LHCN-M2 (cell line): Measurements from ENCODE around the gene KSR2. TPM values are rescaled to one million over a fixed set of nuclear protein-coding genes. Genes with fewer than 3 reads are reported as not detected.

Source experiments
- DNase-seq: peaks from one replicate; pipeline ENCODE4 v3.0.0-alpha.2; 2012; ENCODE audit warnings: low read depth
- total RNA-seq: library from RNA; depleted of rRNA; stranded (reverse); fragments of >200 nt; gene quantifications from 2 replicates; pipeline ENCODE4 v1.2.3, GENCODE V29; 2014

The KSR2 gene
- total RNA-seq, 1 experiment from 2014 or later, result under 0.01 TPM

- DNase-seq, result no peak
Observed at GRCh38 chr12:117466677-117467362, 502.0 kb downstream of the KSR2 start.

DNA sequence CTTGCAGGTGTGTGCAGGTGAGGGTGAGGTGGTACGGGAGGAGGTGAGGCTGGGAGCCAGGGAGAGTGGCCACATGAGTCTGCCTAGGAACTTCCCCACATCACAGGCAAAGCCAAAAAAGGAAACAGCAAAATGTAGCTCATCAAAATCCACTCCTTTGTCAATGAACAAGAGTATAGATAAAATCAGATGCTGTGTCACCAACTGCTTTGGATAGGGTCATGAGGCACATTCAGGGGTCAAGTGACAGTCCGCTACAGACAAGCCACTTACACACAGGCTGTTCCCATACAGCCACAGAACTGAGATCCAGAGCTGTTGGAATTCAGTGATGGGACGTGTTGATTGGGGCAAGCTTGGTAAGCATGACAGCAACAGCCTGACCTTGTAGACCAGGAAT, 507.1 kb downstream of the KSR2 start:
- no peak for DNase-seq

GRCh38 chr12:117459229-117459628, 509.6 kb downstream of the KSR2 start:
- no peak for DNase-seq

- DNase-seq, result no peak
Observed at GRCh38 chr12:117457189-117457588, 511.6 kb downstream of the KSR2 start.

DNA sequence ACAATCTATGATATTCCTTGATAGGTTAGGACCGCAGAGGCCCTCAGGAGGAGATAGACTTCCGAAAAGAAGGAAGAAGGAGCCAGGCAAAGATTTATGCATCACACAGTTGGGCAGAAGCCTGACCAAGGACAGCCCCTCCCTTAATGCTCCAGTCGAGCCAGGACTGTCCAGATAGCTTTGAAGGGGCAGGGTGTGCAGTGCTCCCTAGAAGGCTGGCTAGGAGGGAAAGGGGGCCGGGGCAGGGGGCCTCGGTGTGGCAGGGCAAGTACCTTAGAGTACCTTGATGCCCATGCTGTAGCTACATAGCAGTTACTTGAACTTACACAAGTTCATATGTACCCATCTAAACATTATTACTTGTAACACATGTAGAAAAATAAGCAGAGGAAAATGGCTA, 512.7 kb downstream of the KSR2 start:
- no peak for DNase-seq

- DNase-seq, result no peak
Observed at GRCh38 chr12:117453961-117454360, 514.8 kb downstream of the KSR2 start.

GRCh38 chr12:117452112-117452511, 516.7 kb downstream of the KSR2 start:
- no peak for DNase-seq

GRCh38 chr12:117450209-117450608, 518.6 kb downstream of the KSR2 start:
- DNase-seq, result no peak

DNA sequence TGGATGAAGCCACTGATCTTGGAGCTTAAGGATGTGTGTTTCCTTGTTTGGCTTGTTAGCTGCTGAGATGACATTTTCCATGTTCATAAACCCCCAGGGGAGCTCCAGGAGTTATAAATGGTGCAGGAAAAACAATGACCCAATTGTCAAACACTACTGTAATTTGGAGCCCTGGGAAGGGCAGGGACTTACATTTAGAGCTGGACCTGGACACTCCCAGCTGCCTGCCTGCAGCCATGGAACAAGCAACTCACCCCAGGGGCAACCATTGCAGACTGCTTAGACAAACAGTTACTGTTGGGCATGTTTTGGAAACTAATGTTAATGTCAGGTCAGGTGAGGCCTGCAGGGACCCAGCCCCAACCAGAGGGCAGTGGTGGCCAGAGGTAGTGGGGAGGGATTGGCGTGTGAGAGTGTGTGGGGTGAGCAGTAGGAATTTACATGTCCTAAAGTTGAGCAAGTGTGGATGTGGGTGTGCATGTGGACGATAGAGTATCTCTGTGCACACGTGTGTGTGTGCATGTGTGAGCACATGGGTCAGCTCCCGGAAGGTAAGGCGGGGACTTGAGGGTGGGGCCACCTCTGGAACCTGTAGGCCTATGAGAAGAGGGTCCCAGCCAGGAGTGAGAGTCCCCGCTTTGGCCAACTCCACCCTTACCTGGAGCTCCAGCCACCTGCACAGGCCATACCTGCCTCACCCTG, 521.0 kb downstream of the KSR2 start:
- DNase-seq, result no peak

GRCh38 chr12:117444781-117445180, 524.0 kb downstream of the KSR2 start:
- no peak for DNase-seq

DNA sequence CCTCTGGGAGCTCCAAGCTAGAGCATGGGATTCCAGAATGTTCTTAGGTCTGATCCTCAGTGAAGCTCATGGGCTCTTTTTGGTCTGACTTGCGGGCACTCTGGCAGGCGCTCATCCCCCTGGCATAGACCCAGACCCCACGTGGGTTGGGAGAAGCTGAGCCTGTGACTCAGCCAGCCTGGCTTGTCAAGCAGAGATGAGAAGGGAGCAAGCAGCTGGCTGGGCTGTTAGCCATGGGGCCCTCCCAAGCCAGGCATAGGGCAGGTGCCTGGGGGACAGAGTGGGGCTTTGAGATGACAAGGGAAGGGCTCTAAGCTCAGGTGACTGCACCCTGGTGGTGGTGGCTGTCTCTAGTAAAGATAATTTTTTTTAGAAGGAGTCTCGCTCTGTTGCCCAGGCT, 527.0 kb downstream of the KSR2 start:
- peak; percentile 3 for DNase-seq

GRCh38 chr12:117440384-117440783, 528.4 kb downstream of the KSR2 start:
- DNase-seq, result no peak

DNA sequence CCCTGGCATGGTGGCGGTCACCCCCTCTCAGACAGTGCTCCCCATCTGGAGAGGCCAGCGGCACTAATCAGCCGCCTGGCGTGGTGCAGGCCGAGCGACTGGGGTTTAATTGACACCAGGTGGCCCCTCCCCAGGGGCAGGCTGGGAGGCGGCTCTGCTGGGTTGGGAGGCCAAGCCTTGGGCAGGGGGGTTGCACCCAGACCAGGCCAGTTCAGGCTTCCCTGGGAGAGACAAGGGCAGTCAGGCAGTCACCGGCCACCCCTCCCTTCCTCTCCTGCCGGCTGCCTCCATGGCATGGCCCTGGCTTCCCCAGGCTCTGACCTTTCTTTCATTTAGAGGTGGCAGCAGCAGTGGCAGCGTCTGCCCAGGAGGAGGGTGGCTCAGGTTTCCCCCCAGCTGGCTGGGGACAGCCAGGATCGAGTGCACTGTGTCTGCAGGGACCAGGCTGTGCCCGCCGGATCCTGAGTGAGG, 529.2 kb downstream of the KSR2 start:
- no peak for DNase-seq

DNA sequence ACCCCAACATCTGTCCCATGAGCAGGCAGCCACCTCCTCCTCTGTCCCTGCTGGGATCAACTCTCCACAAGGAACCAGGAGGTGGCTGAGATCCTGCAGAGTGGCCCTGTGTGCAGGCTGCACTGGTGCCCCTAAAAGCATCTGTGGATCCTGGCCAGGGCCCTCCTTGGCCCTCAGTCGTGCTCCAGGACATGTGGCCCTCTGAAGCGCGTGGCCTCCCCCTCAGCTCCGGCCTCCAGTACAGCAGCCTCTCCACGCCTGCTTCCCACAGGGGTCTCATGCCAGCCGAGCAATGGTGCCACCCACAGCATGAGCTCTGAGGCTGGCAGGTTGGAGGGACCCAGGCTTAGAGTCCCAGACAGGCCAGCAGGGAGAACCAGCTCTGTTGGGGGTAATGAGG, 530.0 kb downstream of the KSR2 start:
- no peak for DNase-seq

GRCh38 chr12:117437516-117438255, 531.1 kb downstream of the KSR2 start:
- no peak for DNase-seq

DNA sequence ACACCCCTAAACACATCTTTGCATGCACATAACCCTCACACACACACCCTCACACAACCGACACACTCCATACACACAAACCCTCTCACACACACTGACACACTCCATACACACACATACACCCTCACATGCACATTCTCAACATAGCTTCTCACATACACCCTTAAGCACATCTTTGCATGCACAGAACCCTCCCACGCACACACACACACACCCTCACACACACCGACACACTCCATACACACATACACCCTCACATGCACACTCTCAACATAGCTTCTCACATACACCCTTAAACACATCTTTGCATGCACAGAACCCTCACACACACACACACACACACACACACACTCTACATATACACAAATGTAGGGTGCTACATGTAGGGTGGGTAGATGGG, 534.9 kb downstream of the KSR2 start:
- no peak for DNase-seq

GRCh38 chr12:117430246-117430645, 538.5 kb downstream of the KSR2 start:
- no peak for DNase-seq

GRCh38 chr12:117427211-117427610, 541.6 kb downstream of the KSR2 start:
- DNase-seq, result no peak

DNA sequence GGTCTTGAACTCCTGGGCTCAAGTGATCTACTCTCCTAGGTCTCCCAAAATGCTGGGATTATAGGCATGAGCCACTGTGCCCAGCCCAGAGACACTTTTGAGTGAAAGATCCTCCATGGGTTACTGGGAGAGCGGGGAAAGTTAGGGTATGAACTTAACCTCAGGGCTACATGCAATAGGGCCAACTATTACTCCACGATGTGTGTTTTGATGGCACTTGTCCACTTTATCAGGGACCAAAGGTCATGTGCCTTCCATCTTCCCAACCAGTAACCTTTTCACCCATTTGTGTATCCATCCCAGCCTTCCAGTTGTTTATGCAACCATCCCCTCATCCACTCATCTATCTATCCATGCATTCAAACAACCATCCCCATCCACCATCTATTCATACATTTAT, 546.8 kb downstream of the KSR2 start:
- DNase-seq, result no peak

- no peak for DNase-seq
Observed at GRCh38 chr12:117421068-117421752, 547.6 kb downstream of the KSR2 start.

- no peak for DNase-seq
Observed at GRCh38 chr12:117417004-117417403, 551.8 kb downstream of the KSR2 start.
